BJ (cell line): ENCODE results near the gene LURAP1L. TPM values are rescaled to one million over a fixed set of nuclear protein-coding genes. Genes with fewer than 3 reads are reported as not detected.

Experiments
- CTCF ChIA-PET: fragments of 350-600 bp; formaldehyde crosslinking; extraction: SDS; loops from one replicate; lab custom pipeline; 2021; ENCODE audit warnings: antibody characterized with exemption, inconsistent platforms; lab: Yijun Ruan, JAX
- POLR2A ChIA-PET: fragments of 300-600 bp; sonication (Branson Sonifier 250); formaldehyde crosslinking; extraction: SDS; loops from one replicate; lab custom pipeline; 2021; ENCODE audit warnings: antibody characterized with exemption; lab: Charles Lee
- DNase-seq: peaks from one replicate; pipeline ENCODE4 v3.0.0-alpha.2; 2011; ENCODE audit warnings: low read depth
- H3K27me3 ChIP-seq: 2 replicates; pipeline ENCODE4 v1.6.0; 2011; ENCODE audit warnings: low read length; ENCODE audit not compliant: control insufficient read depth, insufficient read depth
- H3K36me3 ChIP-seq: 2 replicates; pipeline ENCODE4 v1.5.1; 2011; ENCODE audit warnings: low read length; ENCODE audit not compliant: control insufficient read depth, insufficient read depth
- H3K4me3 ChIP-seq: 2 replicates; pipeline ENCODE4 v1.5.1; 2011; ENCODE audit warnings: low read depth, mild to moderate bottlenecking, control low read depth, low read length
- polyA plus RNA-seq: library from polyadenylated mRNA; depleted of rRNA; stranded (reverse); fragments of >200 nt; gene quantifications from 2 replicates; pipeline ENCODE4 v1.2.3, GENCODE V29; 2011
- TF ChIP-seq, protein P1 (sequence below): IDR thresholded peaks from 2 replicates; pipeline ENCODE4 v1.5.1; 2011; ENCODE audit warnings: low read depth, mild to moderate bottlenecking, control low read depth, inconsistent platforms, low read length, moderate library complexity; ENCODE audit not compliant: insufficient read depth

Gene LURAP1L
- polyA plus RNA-seq, 1 experiment = 10.9 TPM

- H3K36me3 ChIP-seq = no peaks in the 10 kb centered on the region
- H3K4me3 ChIP-seq = no peak overlapping the region
- DNase-seq = no peak
- no peaks in the 10 kb centered on the region for H3K27me3 ChIP-seq
- TF ChIP-seq, protein P1, sequence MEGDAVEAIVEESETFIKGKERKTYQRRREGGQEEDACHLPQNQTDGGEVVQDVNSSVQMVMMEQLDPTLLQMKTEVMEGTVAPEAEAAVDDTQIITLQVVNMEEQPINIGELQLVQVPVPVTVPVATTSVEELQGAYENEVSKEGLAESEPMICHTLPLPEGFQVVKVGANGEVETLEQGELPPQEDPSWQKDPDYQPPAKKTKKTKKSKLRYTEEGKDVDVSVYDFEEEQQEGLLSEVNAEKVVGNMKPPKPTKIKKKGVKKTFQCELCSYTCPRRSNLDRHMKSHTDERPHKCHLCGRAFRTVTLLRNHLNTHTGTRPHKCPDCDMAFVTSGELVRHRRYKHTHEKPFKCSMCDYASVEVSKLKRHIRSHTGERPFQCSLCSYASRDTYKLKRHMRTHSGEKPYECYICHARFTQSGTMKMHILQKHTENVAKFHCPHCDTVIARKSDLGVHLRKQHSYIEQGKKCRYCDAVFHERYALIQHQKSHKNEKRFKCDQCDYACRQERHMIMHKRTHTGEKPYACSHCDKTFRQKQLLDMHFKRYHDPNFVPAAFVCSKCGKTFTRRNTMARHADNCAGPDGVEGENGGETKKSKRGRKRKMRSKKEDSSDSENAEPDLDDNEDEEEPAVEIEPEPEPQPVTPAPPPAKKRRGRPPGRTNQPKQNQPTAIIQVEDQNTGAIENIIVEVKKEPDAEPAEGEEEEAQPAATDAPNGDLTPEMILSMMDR = no peak
- CTCF ChIA-PET = no interaction called here
- POLR2A ChIA-PET = no interaction called here
Measured at GRCh38 chr9:12781226-12781733, 6.5 kb downstream of the LURAP1L start.

- DNase-seq = no peak
- no peaks in the 10 kb centered on the region for H3K36me3 ChIP-seq
- no peaks in the 10 kb centered on the region for H3K27me3 ChIP-seq
- TF ChIP-seq, protein P1 = no peak
- ChIA-PET POLR2A (interaction anchor here (0.7 kb wide), 1 partner anchor 26 kb away, joined by 21 read pairs; no protein-coding TSS in a partner anchor), CTCF (interaction anchor here (1.9 kb wide), 1 partner anchor 69 kb away, joined by 5 read pairs; no protein-coding TSS in a partner anchor)
- no peak overlapping the region for H3K4me3 ChIP-seq
Measured at GRCh38 chr9:12783767-12784460, 9.1 kb downstream of the LURAP1L start.

DNA sequence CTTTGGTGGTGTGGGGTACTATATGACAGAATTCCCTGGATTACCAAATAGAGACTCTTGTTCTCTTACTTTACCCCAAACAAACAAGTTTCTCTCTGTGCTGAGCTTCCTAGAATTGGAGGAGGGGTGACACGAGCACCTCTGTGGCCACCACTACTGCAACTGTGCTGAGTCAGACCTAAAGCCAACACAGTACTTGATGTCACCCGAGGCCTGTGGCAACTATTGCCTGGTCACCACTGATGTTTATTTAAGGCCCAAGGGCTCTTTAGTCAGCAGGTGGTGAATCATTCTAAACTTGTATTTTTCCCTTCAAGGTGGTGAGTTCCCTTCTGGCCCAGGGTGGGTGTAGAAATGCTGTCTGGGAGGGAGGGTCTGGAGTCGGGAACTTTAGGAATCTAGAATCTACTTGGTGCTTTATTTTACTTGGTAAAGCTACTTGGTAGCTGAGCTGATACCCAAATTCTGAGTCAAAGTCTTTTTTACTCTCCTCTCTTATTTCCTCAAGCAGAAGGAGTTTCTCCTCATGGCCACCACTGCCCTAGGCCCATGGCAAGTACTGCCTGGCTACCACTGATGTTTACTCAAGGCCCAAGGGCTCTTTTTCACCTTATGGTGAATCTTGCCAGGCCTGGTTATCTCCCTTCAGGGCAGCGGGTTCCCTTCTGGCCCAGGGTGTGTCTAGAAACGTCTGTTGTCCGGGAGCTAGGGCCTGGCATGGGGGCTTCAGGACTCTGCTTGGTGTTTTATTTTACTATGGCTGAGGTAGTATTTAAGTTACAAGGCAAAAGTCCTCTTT, 9.8 kb downstream of the LURAP1L start:
- TF ChIP-seq, protein P1 = no peak
- no peak overlapping the region for H3K4me3 ChIP-seq
- POLR2A ChIA-PET = no interaction called here
- H3K36me3 ChIP-seq = no peaks in the 10 kb centered on the region
- peak; percentile 82 for DNase-seq
- CTCF ChIA-PET = interaction anchor here (0.8 to 3.8 kb wide), 3 partner anchors 9 to 68 kb away, joined by 4 to 13 read pairs (median 5); partner anchors contain the start of gene LURAP1L
- no peaks in the 10 kb centered on the region for H3K27me3 ChIP-seq

DNA sequence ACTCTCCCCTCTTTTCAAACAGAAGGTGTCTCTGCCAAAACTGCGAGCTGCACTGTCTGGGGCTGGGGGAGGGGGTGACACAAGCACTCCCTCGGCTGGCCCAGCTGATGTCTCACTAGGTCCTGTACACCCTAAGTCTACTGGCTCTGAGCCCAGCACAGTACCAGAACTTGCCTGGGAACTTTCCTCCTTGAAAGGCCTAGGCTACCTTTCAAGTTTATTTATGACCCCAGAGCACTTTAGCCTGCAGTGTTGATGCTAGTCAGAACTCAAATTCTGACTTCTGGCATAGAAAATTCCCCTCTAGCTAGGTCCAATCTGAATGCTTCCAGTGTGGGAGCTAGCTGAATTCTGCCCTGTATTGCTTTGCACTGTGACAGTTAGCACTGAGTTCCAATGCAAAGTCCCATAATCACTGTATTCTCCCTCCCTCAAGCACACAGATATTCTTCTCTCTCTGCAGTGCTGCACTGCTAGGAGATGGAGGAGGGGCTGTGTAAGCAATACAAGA, 10.5 kb downstream of the LURAP1L start:
- ChIA-PET POLR2A (no interaction called here), CTCF (interaction anchor here (0.8 to 3.8 kb wide), 3 partner anchors 9 to 67 kb away, joined by 4 to 13 read pairs (median 5); partner anchors contain the start of gene LURAP1L)
- Histone ChIP-seq H3K27me3 (no peaks in the 10 kb centered on the region), H3K4me3 (no peak overlapping the region), H3K36me3 (no peaks in the 10 kb centered on the region)
- no peak for DNase-seq
- TF ChIP-seq, protein P1 = no peak
